ENCODE results near the gene HES1.
A peak's percentile ranks its signal among the peaks of the same experiment; 100 is the strongest.
"Not testable (repeated sequence)": the region's sequence is repeated elsewhere in the genome, so short reads cannot be mapped to it uniquely, and the experiment has no call there.

Gene HES1, protein sequence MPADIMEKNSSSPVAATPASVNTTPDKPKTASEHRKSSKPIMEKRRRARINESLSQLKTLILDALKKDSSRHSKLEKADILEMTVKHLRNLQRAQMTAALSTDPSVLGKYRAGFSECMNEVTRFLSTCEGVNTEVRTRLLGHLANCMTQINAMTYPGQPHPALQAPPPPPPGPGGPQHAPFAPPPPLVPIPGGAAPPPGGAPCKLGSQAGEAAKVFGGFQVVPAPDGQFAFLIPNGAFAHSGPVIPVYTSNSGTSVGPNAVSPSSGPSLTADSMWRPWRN

DNA sequence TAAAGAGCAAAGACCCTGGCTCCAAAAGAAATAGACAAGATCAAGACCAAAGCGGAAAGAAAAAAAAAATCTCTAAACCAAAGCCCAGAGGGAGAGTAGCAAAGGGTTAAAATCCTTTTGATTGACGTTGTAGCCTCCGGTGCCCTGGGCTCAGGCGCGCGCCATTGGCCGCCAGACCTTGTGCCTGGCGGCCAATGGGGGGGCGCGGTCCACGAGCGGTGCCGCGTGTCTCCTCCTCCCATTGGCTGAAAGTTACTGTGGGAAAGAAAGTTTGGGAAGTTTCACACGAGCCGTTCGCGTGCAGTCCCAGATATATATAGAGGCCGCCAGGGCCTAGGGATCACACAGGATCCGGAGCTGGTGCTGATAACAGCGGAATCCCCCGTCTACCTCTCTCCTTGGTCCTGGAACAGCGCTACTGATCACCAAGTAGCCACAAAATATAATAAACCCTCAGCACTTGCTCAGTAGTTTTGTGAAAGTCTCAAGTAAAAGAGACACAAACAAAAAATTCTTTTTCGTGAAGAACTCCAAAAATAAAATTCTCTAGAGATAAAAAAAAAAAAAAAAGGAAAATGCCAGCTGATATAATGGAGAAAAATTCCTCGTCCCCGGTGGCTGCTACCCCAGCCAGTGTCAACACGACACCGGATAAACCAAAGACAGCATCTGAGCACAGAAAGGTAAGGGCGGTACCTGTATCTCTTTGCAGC, at the start of gene HES1:
TSS of gene HES1 (plus strand) at position 343 of the 713 bp plus-strand sequence. CDS start at position 576, 233 bp downstream.
- Mint-ChIP-seq H3K36me3 (ENCODE audit: low read depth) (peaks cover 6% of the 10 kb centered on the region), H3K27ac (peak within 1 kb of the TSS; percentile 84), H3K9me3 (no peaks in the 10 kb centered on the region), H3K27me3 (ENCODE audit: low read depth) (peaks cover 77% of the 10 kb centered on the region), H3K4me3 (peak within 1 kb of the TSS; percentile 88), H3K4me1 (ENCODE audit: low read depth) (peaks cover 48% of the 10 kb centered on the region)
- peak; percentile 39 for DNase-seq (ENCODE audit: low spot score)

DNA sequence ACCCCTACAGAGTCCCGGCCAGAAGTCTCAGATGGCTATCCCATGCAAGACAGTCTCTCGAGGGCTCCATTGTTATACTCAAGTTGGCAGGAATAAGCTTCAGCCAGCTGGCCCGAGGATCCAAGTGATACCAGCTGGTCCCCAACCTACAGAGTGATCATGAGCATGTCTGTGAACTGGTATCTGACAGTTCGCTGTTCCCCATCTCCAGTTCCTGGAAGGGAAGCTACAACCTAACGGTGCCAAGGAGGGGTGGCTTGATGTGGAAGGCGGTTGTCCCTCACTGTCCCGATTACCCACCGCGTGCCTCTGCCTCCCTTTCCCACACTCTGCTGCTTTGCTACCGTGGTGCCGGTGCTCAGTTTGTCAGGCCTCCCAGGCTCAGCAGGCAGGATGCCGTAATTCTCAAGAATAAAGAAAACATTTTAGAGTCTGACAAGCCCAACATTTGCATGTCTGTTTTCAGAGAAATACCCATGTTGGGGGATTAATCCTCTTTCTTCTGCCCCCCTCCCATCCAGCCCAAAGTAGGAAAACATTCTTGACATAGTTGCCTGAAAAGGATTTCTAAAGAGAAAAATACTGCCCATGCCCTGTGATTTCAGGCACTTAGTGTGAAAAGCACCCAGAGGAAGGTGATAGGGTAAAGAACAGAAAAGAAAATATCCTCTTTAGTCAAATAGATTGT, 49.4 kb upstream of the HES1 start:
- Mint-ChIP-seq H3K27ac (no peak overlapping the region), H3K36me3 (ENCODE audit: low read depth) (no peaks in the 10 kb centered on the region), H3K27me3 (ENCODE audit: low read depth) (peaks cover 29% of the 10 kb centered on the region), H3K4me3 (no peak overlapping the region), H3K9me3 (no peaks in the 10 kb centered on the region), H3K4me1 (ENCODE audit: low read depth) (peaks cover 8% of the 10 kb centered on the region)
- no peak for DNase-seq (ENCODE audit: low spot score)

DNA sequence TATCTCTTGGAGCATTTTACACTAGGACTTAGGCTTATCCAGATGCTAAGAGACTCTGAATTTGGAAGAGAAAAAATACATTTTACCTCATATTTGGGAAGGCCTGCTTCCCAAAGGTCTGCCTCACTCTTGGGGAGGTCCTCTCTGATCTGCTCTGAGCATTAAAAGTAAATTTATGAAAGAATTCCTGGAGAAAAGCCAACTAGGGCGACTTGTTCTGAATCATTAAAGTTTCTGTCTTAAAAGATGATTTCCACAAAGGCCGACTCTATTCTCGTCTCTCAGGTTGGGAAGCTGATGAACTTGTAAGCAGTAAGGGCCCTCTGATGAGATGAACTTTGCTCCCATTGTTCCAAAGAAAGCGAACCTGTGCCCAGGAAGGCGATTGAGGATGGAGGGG, 48.7 kb upstream of the HES1 start:
- no peak overlapping the region for H3K27ac Mint-ChIP-seq
- H3K36me3 Mint-ChIP-seq (ENCODE audit: low read depth): no peaks in the 10 kb centered on the region
- H3K27me3 Mint-ChIP-seq (ENCODE audit: low read depth): peaks cover 29% of the 10 kb centered on the region
- peaks cover 8% of the 10 kb centered on the region for H3K4me1 Mint-ChIP-seq (ENCODE audit: low read depth)
- no peak for DNase-seq (ENCODE audit: low spot score)
- H3K4me3 Mint-ChIP-seq: no peak overlapping the region
- H3K9me3 Mint-ChIP-seq: no peaks in the 10 kb centered on the region

DNA sequence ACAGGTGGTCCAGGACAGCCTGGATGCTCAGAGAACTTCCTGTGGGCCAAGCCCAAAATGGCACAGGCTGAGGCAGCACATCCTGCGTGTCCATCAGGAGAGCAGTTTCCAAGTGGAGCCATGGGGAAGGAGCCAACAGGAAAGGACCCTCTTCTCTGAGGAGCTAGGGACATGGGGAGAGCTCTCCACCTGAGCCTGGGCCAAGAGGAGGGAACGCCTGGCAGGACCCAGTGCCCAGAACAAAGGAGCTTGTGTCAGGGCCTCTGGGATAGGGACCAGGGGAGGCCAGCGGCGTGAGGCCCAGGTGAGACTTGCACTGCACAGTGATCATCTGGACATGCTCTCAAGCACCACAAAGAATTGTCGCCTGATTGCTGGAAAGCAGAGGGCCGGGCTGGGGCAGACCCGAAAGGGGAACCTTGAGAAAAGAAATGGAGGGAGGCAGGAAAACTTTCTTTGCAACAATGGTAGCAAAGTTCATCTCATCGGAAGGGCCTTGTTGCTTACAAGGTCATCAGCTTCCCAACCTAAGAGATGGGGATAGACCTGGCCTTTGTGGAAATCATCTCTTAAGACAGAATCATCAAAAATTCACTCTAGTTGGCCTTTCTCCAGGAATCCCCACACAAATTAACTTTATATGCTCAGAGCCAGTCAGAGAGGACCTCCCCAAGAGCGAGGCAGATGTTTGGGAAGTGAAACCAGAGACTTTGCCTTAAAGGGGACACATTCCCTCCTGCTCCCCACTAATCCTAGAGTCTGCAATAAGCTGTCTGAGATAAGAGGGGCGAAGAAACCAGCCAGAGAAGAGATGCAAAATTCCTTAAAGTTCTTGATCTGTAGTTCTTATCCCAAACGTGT, 47.7 kb upstream of the HES1 start:
- H3K4me3 Mint-ChIP-seq: no peak overlapping the region
- peaks cover 24% of the 10 kb centered on the region for H3K27me3 Mint-ChIP-seq (ENCODE audit: low read depth)
- H3K4me1 Mint-ChIP-seq (ENCODE audit: low read depth): peaks cover 8% of the 10 kb centered on the region
- no peak overlapping the region for H3K27ac Mint-ChIP-seq
- no peaks in the 10 kb centered on the region for H3K36me3 Mint-ChIP-seq (ENCODE audit: low read depth)
- DNase-seq (ENCODE audit: low spot score): no peak
- no peaks in the 10 kb centered on the region for H3K9me3 Mint-ChIP-seq

DNA sequence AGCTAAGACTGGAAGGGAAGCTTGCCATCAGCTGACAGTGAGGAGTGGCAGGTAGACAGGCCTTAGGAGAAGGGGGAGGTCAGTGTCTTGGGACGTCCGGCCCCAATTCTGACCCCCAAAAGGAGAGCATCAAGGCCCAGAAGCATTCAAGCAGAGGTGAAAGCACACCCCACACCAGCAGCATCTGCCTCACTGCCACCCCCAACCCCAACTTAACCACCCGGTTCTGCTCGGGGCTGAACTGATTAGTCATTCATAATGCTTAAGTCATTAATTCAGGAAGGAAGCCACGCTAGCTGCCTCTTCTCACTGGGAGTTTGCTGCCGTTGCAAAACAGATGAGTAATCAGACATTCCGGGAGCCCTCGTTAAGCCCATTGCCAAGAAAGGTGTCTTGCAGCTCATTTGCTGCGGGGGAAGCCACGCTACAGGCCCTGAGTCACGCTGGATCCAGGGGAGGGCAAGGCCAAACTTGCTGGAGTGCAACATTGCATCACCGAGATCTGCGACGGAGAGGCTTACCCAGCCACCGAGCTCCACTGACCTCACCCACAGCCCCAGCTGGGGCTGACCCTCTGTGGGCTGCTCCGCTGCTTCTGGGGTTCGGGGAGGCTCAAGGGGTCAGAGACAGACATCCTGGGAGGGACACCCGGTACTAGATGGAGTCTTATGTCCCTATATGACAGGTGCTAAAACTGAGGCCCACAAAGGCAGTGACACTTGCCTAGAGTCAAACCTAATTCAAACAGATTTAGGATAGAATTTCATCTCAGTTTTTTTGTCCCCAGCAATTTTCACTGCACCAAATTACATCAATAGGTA, 46.4 kb upstream of the HES1 start:
- Mint-ChIP-seq H3K27ac (no peak overlapping the region), H3K27me3 (ENCODE audit: low read depth) (peaks cover 24% of the 10 kb centered on the region), H3K9me3 (no peaks in the 10 kb centered on the region), H3K4me3 (no peak overlapping the region), H3K4me1 (ENCODE audit: low read depth) (peaks cover 3% of the 10 kb centered on the region), H3K36me3 (ENCODE audit: low read depth) (no peaks in the 10 kb centered on the region)
- peak; percentile 26 for DNase-seq (ENCODE audit: low spot score)

DNA sequence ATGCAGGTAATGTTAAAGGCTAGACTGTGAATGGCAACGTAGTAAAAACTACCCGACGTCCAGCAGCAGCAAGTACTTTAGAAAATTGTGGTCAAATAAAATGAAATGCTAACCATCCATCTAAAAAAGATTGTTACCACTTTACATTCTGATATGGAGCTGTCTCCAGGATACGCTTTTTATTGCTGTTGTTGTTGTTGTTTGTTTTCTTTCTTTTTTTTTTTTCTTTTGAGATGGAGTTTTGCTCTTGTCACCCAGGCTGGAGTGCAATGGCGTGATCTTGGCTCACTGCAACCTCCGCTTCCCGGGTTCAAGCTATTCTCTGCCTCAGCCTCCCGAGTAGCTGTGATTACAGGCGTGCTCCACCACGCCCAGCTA, 45.8 kb upstream of the HES1 start:
- H3K27ac Mint-ChIP-seq; H3K36me3 Mint-ChIP-seq (ENCODE audit: low read depth); H3K4me1 Mint-ChIP-seq (ENCODE audit: low read depth); DNase-seq (ENCODE audit: low spot score); H3K9me3 Mint-ChIP-seq; H3K4me3 Mint-ChIP-seq: not testable (repeated sequence)
- H3K27me3 Mint-ChIP-seq (ENCODE audit: low read depth): peaks cover 20% of the 10 kb centered on the region

DNA sequence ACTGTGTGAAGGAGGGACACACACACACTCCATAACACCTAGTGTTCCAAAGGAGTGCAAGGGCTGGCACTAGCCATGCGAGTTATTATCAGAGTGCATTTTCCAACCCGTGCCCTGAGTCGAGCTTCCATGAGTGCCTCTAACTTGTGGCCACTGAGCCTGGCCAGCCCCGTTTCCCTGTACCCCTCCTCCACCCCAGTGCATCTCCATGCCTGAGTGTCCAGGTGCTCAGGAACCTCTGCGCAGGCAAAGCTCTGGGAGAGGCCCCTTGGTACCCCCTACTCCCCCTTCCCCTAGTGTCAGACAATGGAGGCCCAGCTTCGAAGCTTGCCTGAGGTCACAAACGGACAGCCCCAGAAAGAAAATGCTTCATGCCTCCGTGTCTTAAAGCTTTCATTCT, 45.2 kb upstream of the HES1 start:
- H3K27ac Mint-ChIP-seq: no peak overlapping the region
- no peak overlapping the region for H3K4me3 Mint-ChIP-seq
- no peaks in the 10 kb centered on the region for H3K9me3 Mint-ChIP-seq
- H3K27me3 Mint-ChIP-seq (ENCODE audit: low read depth): peaks cover 16% of the 10 kb centered on the region
- H3K36me3 Mint-ChIP-seq (ENCODE audit: low read depth): no peaks in the 10 kb centered on the region
- H3K4me1 Mint-ChIP-seq (ENCODE audit: low read depth): peaks cover 8% of the 10 kb centered on the region
- no peak for DNase-seq (ENCODE audit: low spot score)

DNA sequence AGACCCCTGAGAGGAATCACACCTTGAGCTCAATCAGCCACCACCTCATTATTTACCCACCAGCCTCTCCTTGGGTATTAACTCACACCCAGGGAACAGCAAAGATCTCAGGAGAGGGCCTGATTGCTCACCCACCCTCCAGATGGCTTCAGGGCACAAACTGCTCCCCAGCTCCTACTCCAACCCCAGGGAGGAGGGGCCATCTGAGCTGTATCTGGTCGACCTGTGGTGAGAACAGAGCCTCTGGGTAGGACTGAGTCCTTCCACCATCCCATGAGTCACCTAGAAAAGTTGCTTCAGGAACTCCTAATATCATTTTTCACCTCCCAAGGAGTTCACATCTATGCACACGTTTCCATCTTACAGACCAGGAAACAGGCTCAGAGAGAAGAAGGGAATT, 44.8 kb upstream of the HES1 start:
- no peak overlapping the region for H3K4me3 Mint-ChIP-seq
- peaks cover 8% of the 10 kb centered on the region for H3K4me1 Mint-ChIP-seq (ENCODE audit: low read depth)
- H3K36me3 Mint-ChIP-seq (ENCODE audit: low read depth): no peaks in the 10 kb centered on the region

DNA sequence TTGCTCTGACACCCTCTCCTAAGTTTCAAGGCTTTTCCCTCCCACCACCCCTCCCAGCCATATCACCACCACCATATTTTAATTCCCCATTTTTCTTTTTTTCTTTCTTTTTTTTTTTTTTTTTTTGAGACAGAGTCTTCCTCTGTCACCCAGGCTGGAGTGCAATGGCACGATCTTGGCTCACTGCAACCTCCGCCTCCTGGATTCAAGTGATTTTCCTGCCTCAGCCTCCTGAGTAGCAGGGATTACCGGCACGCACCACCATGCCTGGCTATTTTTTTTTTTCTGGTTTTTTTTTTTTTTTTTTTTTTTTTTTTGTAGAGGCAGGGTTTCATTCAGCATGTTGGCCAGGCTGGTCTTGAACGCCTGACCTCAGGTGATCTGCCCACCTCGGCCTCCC, 44.1 kb upstream of the HES1 start:
- H3K27ac Mint-ChIP-seq; H3K27me3 Mint-ChIP-seq (ENCODE audit: low read depth); H3K4me1 Mint-ChIP-seq (ENCODE audit: low read depth); H3K4me3 Mint-ChIP-seq; H3K36me3 Mint-ChIP-seq (ENCODE audit: low read depth); DNase-seq (ENCODE audit: low spot score); H3K9me3 Mint-ChIP-seq: not testable (repeated sequence)

More for the DNA sequence above, 44.8 kb upstream of the HES1 start:
- Mint-ChIP-seq H3K9me3 (no peaks in the 10 kb centered on the region), H3K27me3 (ENCODE audit: low read depth) (peaks cover 14% of the 10 kb centered on the region), H3K27ac (no peak overlapping the region)
- DNase-seq (ENCODE audit: low spot score): no peak

DNA sequence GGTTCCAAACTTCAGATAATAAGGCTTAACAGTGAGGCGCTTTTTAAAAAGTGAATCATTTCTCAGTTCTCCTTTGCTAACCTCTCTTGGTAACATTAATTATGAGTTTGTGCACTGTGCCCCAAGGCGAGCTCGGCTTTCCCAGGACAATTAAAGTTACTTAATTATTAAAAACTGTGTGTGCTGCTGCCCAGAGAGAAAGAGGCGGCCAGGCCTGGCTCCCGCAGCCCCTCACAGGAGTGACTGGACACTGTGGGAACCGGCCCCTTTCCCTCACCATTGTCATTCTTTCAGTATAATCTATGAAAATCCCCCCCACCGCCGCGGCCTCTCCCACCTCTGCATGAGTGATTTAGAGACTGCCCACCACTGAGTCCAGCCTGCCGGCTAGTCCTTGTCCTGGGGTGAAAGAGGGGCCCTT, 43.1 kb upstream of the HES1 start:
- DNase-seq (ENCODE audit: low spot score): no peak
- Mint-ChIP-seq H3K27me3 (ENCODE audit: low read depth) (peaks cover 2% of the 10 kb centered on the region), H3K4me1 (ENCODE audit: low read depth) (peaks cover 8% of the 10 kb centered on the region), H3K27ac (no peak overlapping the region), H3K9me3 (no peaks in the 10 kb centered on the region), H3K4me3 (no peak overlapping the region), H3K36me3 (ENCODE audit: low read depth) (no peaks in the 10 kb centered on the region)

DNA sequence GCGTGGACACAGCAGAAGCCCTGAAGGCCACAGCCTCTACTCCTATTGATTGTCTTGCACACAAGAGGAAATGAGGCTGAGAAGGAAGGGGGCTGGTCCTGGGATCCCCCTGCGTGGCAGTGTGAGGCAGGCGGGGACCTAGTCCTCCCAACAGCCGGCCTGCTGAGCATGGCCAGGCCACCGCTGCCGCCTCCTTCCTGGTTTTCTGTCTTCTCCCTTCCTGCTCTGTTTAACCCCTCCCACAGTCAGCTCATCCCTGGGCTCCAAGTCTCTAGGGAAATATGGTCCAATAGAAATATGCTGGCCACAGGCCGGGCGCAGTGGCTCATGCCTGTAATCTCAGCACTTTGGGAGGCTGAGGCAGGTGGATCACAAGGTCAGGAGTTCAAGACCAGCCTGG, 42.1 kb upstream of the HES1 start:
- Mint-ChIP-seq H3K4me1 (ENCODE audit: low read depth) (peaks cover 14% of the 10 kb centered on the region), H3K4me3 (no peak overlapping the region), H3K9me3 (no peaks in the 10 kb centered on the region), H3K27ac (no peak overlapping the region), H3K27me3 (ENCODE audit: low read depth) (peaks cover 5% of the 10 kb centered on the region), H3K36me3 (ENCODE audit: low read depth) (no peaks in the 10 kb centered on the region)
- DNase-seq (ENCODE audit: low spot score): no peak

DNA sequence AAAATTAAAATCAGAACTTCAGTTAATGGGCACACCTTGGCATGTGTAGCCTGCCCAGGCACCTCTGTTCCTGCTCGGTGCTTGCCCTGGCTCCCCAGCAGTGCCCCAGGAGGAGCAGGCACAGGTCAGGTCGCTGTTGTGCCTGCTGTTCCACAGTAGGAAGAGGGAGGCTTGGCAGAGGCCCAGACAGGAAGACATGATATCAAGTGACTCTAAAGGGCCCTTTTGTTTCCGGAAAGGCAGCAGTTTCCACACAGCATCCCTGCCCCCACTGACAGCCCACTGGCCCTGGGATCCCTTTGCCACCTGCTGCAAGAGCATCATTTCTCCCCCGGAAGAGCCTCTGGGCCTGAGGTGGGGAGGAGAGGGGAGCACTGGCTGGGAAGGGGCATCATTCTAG, 40.5 kb upstream of the HES1 start:
- H3K9me3 Mint-ChIP-seq: no peaks in the 10 kb centered on the region
- H3K4me3 Mint-ChIP-seq: no peak overlapping the region
- peaks cover 17% of the 10 kb centered on the region for H3K27me3 Mint-ChIP-seq (ENCODE audit: low read depth)
- H3K36me3 Mint-ChIP-seq (ENCODE audit: low read depth): no peaks in the 10 kb centered on the region
- H3K27ac Mint-ChIP-seq: no peak overlapping the region
- peaks cover 20% of the 10 kb centered on the region for H3K4me1 Mint-ChIP-seq (ENCODE audit: low read depth)
- no peak for DNase-seq (ENCODE audit: low spot score)

DNA sequence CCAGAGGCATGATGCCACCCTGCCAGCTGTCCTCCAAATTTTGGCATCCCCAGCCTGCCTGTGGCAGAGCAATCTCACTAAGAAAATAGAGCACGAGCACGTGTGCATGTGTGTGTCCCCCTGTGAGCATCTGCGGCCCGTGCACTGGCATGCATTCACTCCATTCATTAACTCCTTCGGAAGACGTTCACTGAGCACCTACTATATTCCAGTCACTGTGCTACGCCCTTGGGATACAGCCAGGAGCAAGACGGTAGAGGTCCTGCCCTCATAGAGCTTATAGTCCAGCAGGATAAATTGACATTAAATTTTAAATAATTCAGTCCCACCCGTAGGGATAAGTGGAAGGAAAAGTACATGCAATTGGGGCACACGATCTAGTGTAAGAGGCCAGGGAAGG, 40.0 kb upstream of the HES1 start:
- Mint-ChIP-seq H3K9me3 (no peaks in the 10 kb centered on the region), H3K4me1 (ENCODE audit: low read depth) (peaks cover 20% of the 10 kb centered on the region), H3K27me3 (ENCODE audit: low read depth) (peaks cover 20% of the 10 kb centered on the region), H3K36me3 (ENCODE audit: low read depth) (no peaks in the 10 kb centered on the region), H3K27ac (no peak overlapping the region), H3K4me3 (no peak overlapping the region)
- DNase-seq (ENCODE audit: low spot score): no peak
